ENCODE data around the gene SPOP.
A peak's percentile ranks its signal among the peaks of the same experiment; 100 is the strongest.

Gene SPOP

DNA sequence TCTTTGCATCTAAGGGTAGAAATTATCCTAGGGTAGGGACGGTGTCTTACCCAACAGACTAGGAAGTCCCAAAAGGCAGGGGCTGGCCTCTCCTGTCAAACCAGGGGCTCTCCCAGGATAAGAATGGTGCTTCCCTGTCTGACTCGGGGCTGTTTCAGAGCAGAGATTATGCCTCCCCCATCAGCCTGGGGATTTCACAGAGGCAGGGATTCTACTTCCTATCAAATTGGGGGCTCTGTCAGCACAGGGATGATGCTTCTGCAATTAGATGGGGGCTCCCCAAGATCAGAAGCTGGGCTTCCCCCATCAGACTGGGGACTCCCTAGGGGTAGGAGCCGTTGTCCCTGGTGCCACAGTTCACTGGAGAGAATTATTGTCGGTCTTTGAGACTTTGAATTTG is 99.9 kb downstream of the SPOP start:
- no peak for DNase-seq (ENCODE audit: low read depth, low spot score)
- CTCF ChIA-PET, result interaction anchor here (0.8 to 18.1 kb wide), 3 partner anchors 9 to 122 kb away, joined by 3 to 1118 read pairs (median 7); partner anchors contain the start of gene SLC35B1
- POLR2A ChIA-PET, result no interaction called here
- H3K4me3 ChIP-seq (ENCODE audit: low read depth, low read length), result no peak overlapping the region
- TF ChIP-seq, protein P1, sequence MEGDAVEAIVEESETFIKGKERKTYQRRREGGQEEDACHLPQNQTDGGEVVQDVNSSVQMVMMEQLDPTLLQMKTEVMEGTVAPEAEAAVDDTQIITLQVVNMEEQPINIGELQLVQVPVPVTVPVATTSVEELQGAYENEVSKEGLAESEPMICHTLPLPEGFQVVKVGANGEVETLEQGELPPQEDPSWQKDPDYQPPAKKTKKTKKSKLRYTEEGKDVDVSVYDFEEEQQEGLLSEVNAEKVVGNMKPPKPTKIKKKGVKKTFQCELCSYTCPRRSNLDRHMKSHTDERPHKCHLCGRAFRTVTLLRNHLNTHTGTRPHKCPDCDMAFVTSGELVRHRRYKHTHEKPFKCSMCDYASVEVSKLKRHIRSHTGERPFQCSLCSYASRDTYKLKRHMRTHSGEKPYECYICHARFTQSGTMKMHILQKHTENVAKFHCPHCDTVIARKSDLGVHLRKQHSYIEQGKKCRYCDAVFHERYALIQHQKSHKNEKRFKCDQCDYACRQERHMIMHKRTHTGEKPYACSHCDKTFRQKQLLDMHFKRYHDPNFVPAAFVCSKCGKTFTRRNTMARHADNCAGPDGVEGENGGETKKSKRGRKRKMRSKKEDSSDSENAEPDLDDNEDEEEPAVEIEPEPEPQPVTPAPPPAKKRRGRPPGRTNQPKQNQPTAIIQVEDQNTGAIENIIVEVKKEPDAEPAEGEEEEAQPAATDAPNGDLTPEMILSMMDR (IDR thresholded peaks at IDR 0.05; ENCODE audit: insufficient read depth, low read length, missing control alignments), result no peak

DNA sequence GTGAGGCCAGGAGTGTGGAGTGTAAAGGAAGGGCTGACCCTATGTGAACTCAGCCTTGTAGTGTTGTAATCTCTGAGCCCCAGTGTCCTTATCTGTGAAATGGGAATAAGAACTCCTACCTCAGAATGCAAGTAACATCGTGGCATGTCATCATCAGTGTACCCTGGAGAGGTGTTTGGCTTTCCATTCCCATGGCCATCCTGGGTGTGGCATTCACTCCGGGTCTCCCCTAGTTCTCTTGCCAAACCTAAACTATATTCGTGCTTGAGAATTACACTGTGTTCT is 100.3 kb downstream of the SPOP start:
- POLR2A ChIA-PET, result no interaction called here
- DNase-seq (ENCODE audit: low read depth, low spot score), result no peak
- TF ChIP-seq, protein P1 (IDR thresholded peaks at IDR 0.05; ENCODE audit: insufficient read depth, low read length, missing control alignments), result no peak
- H3K4me3 ChIP-seq (ENCODE audit: low read depth, low read length), result no peak overlapping the region
- CTCF ChIA-PET, result interaction anchor here (4.5 to 18.1 kb wide), 3 partner anchors 8 to 122 kb away, joined by 20 to 1118 read pairs (median 22); partner anchors contain the start of gene SLC35B1

DNA sequence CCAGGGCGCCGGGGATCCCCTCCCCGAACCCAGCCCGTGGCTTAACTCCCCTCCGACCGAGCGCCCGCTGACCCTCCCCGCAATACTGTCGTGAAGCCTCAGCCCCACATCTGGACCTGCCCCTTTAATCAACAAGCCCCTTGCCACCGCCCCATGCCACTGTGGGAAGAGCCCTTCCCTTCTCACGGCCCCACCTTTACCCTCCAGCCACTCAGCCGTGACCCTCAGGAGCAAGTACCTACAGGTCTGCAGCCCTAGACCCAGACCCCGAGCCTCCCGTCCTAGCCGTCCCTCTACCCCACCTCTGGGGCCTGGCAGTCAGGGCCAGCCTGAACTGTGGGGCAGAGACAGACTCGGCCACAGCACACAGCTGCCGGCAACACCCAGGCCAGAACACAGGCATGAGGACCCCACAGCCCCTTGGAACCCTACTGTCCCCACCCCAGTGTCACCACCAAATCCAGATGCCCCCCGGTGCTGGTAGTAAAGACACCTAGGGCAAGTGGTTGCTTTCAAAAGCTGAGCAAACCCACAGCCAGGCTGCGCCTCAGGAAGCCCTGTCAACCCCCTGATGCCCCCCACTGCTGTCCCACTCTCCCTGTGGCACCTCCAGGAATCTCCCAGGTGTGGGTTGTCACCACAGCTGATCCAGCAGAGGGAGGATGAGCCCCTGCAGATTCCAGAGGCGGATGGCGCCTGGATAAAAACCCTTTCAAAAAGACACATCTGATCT is 100.8 kb downstream of the SPOP start:
- H3K4me3 ChIP-seq (ENCODE audit: low read depth, low read length), result peak overlapping the region; percentile 64
- ChIA-PET CTCF (interaction anchor here (1.1 to 18.1 kb wide), 10 partner anchors 9 to 141 kb away, joined by 3 to 1118 read pairs (median 8); partner anchors contain the start of gene SLC35B1), POLR2A (no interaction called here)
- TF ChIP-seq, protein P1 (IDR thresholded peaks at IDR 0.05; ENCODE audit: insufficient read depth, low read length, missing control alignments), result no peak
- no peak for DNase-seq (ENCODE audit: low read depth, low spot score)

DNA sequence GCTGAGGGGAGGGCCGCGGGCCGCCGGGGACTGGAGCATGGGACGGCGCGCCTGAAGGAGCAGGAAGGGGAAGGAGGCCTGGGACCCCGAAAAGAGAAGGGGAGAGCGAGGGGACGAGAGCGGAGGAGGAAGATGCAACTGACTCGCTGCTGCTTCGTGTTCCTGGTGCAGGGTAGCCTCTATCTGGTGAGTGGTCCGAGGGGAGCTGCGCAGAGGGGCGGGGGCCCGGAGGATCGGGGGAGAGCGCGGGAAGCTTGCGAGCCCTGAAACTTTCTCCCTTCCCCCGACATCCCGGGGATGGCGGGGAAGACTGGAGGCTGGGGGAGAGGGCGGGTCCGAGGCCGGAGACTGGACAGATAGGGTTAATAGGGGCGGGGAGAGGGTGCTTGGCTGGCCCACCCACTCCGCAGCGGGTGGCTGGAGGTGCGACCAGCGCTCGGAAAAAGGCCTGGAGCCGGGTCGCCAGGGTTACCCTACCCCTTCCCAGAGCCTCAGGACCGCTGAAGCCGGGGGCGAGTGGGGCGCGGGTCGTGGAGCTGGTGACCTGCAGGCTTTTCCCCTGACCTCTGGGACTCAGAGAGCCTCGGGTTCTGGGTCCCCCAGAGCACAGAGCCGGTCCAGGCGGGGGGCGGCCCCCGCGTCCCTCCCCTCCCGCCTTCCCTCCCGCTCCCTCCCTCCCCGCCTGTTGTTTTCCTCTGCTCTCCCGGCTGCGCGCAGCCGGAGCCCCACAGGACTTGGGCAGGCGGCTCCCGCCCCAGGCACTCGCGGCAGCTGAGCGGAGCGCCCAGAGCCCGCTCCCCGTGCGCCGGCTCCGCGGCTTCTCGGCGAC is 101.6 kb downstream of the SPOP start:
- no peak for DNase-seq (ENCODE audit: low read depth, low spot score)
- ChIA-PET CTCF (interaction anchor here (0.7 to 18.1 kb wide), 22 partner anchors 9 to 274 kb away, joined by 3 to 1118 read pairs (median 4); partner anchors contain the start of genes SLC35B1 and SPOP), POLR2A (interaction anchor here (0.7 kb wide), 1 partner anchor 101 kb away, joined by 3 read pairs; no protein-coding TSS in a partner anchor)
- peak overlapping the region; percentile 64 for H3K4me3 ChIP-seq (ENCODE audit: low read depth, low read length)
- TF ChIP-seq, protein P1 (IDR thresholded peaks at IDR 0.05; ENCODE audit: insufficient read depth, low read length, missing control alignments), result no peak

DNA sequence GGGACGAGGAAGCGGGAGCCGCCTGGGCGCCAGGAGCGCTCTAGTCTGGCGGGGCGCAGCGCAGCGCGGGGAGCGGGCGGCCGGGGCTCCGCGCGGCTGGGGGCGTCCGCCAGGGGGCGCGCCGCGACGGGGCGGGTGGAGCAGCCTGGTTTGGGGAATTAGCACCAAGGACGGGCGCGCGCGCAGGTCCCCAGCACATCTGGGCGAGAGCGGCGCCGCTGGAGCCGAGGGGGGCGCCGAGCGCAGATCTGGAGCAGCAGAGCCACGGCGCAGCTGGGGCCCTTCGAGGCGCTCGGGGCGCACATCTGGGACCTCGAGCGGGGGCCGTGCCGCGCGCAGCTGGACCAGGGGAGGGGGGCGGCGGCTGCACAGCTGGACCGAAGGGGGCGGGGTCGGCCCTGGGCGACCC is 102.2 kb downstream of the SPOP start, which contains the start of gene NXPH3:
NXPH3 (plus strand) TSS at position 193 of the 409 bp plus-strand sequence. CDS start 349 bp downstream, outside the sequence.
- H3K4me3 ChIP-seq (ENCODE audit: low read depth, low read length), result peak within 1 kb of the TSS; percentile 64
- ChIA-PET POLR2A (no interaction called here), CTCF (interaction anchor here (0.7 to 18.1 kb wide), 21 partner anchors 8 to 274 kb away, joined by 3 to 1118 read pairs (median 4); partner anchors contain the start of gene SLC35B1)
- DNase-seq (ENCODE audit: low read depth, low spot score), result no peak
- TF ChIP-seq, protein P1 (IDR thresholded peaks at IDR 0.05; ENCODE audit: insufficient read depth, low read length, missing control alignments), result peak; percentile 29

All from AG04449 (cell line).